Naive thymus-derived CD4-positive, alpha-beta T cell (primary cell): ENCODE measurements around the gene GUCY2D. TPM values are rescaled to one million over a fixed set of nuclear protein-coding genes. Genes with fewer than 3 reads are reported as not detected.

Source experiments
- ATAC-seq: fragments of 150-1000 bp; cut with Tn5 transposase; 2 replicates; pipeline ENCODE4 v1.10.0; 2021; ENCODE audit warnings: mild to moderate bottlenecking, moderate library complexity
- CTCF ChIA-PET: fragments of 350-600 bp; sonication (Branson Sonifier 250); formaldehyde crosslinking; loops from one replicate; lab custom pipeline; 2021; ENCODE audit warnings: antibody characterized with exemption; lab: Charles Lee
- POLR2A ChIA-PET: fragments of 350-600 bp; sonication (Branson Sonifier 250); formaldehyde crosslinking; loops from one replicate; lab custom pipeline; 2021; ENCODE audit warnings: antibody characterized with exemption, inconsistent platforms; lab: Charles Lee
- DNase-seq, 9 donors: peaks; one replicate each; pipeline versions ENCODE4 v3.0.0 to v3.0.0-alpha.2; 2020 to 2022; ENCODE audit warnings: mixed read lengths in 1 of 9
- H3K27ac ChIP-seq: one replicate; pipeline ENCODE4 v1.7.0; 2013; ENCODE audit warnings: mild to moderate bottlenecking, low read depth, low read length, moderate library complexity
- H3K27me3 ChIP-seq, 2 donors: one replicate each; pipeline ENCODE4 v1.7.0; 2013; ENCODE audit warnings: low read length in 2 of 2, mild to moderate bottlenecking in 2 of 2, moderate library complexity in 2 of 2; ENCODE audit not compliant: control insufficient read depth in 2 of 2, insufficient read depth in 2 of 2
- H3K36me3 ChIP-seq, 3 experiments: 1 replicate in 2 of 3; 2 replicates in 1 of 3; pipeline ENCODE4 v1.7.0; 2013; ENCODE audit warnings: low read length in 3 of 3, mild to moderate bottlenecking in 3 of 3, moderate library complexity in 1 of 3; ENCODE audit not compliant: insufficient read depth in 3 of 3, control insufficient read depth in 2 of 3
- H3K4me1 ChIP-seq, 2 donors: one replicate each; pipeline ENCODE4 v1.7.0; 2013; ENCODE audit warnings: low read length in 2 of 2, mild to moderate bottlenecking in 2 of 2, moderate library complexity in 1 of 2; ENCODE audit not compliant: control insufficient read depth in 2 of 2, insufficient read depth in 2 of 2
- H3K4me3 ChIP-seq: 2 replicates; pipeline ENCODE4 v1.7.0; 2013; ENCODE audit warnings: mild to moderate bottlenecking, low read length
- H3K9me3 ChIP-seq, 3 experiments: 1 replicate in 2 of 3; 2 replicates in 1 of 3; pipeline ENCODE4 v1.7.0; 2013; ENCODE audit warnings: low read length in 3 of 3; ENCODE audit not compliant: control insufficient read depth in 2 of 3
- H3K27ac Mint-ChIP-seq, 9 donors: one replicate each; pipeline ENCODE4 v1.8.0; 2020 to 2022; ENCODE audit warnings: mixed read lengths in 9 of 9, mild to moderate bottlenecking in 8 of 9, moderate library complexity in 5 of 9, inconsistent platforms in 2 of 9
- H3K27me3 Mint-ChIP-seq, 5 donors: one replicate each; pipeline ENCODE4 v1.8.0; 2021 to 2022; ENCODE audit warnings: mixed read lengths in 5 of 5, mild to moderate bottlenecking in 1 of 5
- H3K36me3 Mint-ChIP-seq, 5 donors: one replicate each; pipeline ENCODE4 v1.8.0; 2020 to 2022; ENCODE audit warnings: mixed read lengths in 5 of 5, mild to moderate bottlenecking in 3 of 5, inconsistent platforms in 1 of 5
- H3K4me1 Mint-ChIP-seq, 7 donors: one replicate each; pipeline ENCODE4 v1.8.0; 2020 to 2022; ENCODE audit warnings: mixed read lengths in 7 of 7, mild to moderate bottlenecking in 3 of 7, inconsistent platforms in 1 of 7
- H3K4me3 Mint-ChIP-seq, 10 donors: one replicate each; pipeline ENCODE4 v1.8.0; 2020 to 2022; ENCODE audit warnings: mild to moderate bottlenecking in 10 of 10, mixed read lengths in 10 of 10, moderate library complexity in 6 of 10, inconsistent platforms in 2 of 10
- H3K9me3 Mint-ChIP-seq, 11 donors: one replicate each; pipeline ENCODE4 v1.8.0; 2020 to 2022; ENCODE audit warnings: mixed read lengths in 11 of 11, mild to moderate bottlenecking in 4 of 11, inconsistent platforms in 1 of 11, moderate library complexity in 1 of 11
- intact Hi-C, 2 donors: fragments of 100-400 bp; cut with micrococcal nuclease; formaldehyde crosslinking; loops; one replicate each; pipeline ENCODE4 v1.15.1; 2023
- polyA plus RNA-seq, 2 donors: library from polyadenylated mRNA; unstranded; fragments of 300-500 nt; fragmentation: Illumina TruSeq; gene quantifications; one replicate each; pipeline ENCODE4 v1.2.3, GENCODE V29; 2021
- total RNA-seq, 6 experiments: library from RNA in 5 of 6; stranded (reverse) in 5 of 6; gene quantifications; 1 replicate in 5 of 6; 2 replicates in 1 of 6; pipeline ENCODE4 v1.2.3 and lab custom pipeline; 2021 to 2026

GUCY2D gene
- total and polyA plus RNA-seq, 7 experiments from 2014 or later, result 0.07 to 0.98 (median 0.26) TPM; not detected in 3

DNA sequence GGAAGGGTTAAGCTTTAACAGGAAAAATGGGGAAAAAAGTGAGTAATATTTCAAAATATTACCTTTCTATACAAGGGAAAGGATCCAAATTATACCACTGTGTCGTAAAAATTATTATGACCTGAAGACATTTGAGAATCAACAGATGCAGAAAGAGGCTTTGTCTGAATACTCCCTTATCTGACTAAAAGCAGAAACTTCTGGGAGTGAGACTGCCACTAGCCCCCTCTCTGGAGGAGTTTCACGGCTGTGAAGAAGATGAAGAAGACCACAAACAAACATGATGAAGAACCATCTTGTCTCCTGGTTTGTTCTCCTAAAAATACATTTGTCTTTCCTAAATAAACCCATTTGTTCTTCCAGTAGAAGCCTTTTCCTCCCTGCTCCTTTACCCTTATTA, 41.0 kb upstream of the GUCY2D start:
- POLR2A ChIA-PET, result interaction anchor here (1.0 kb wide), 1 partner anchor 17 kb away, joined by 4 read pairs; no protein-coding TSS in a partner anchor
- intact Hi-C loops, result no loop called here
- no peaks in the 10 kb centered on the region for H3K4me1 Mint-ChIP-seq

DNA sequence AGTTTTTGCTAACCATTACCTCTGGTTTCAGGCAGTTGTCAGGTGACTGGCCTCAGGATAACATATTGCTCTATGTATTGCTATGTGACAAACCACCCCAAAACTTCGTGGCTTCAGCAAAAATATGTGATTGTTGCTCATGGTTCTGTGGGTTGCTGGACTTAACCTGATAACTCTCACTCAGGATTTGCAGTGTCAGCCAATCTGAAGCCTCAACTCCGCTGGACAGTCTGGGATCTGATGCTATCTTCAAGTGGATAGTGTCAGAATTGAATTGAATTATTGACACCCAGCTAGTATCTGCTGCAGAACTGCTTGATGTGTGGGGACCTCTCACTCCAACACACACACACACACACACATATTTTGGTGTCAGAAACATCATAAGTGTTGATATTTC, 34.7 kb upstream of the GUCY2D start:
- CTCF ChIA-PET, result no interaction called here

More for the DNA sequence above, 41.0 kb upstream of the GUCY2D start:
- H3K4me1 ChIP-seq, result no peaks in the 10 kb centered on the region
- DNase-seq (no peak), ATAC-seq (no peak)
- no peak overlapping the region for H3K27ac Mint-ChIP-seq
- peaks cover 0 to 22% (median 0%) of the 10 kb centered on the region in 5 donors for H3K27me3 Mint-ChIP-seq
- H3K9me3 Mint-ChIP-seq, result no peaks in the 10 kb centered on the region
- no peak overlapping the region for H3K4me3 ChIP-seq
- no peaks in the 10 kb centered on the region for H3K36me3 ChIP-seq
- no peaks in the 10 kb centered on the region for H3K9me3 ChIP-seq
- no peak overlapping the region for H3K27ac ChIP-seq
- H3K4me3 Mint-ChIP-seq, result no peak overlapping the region
- H3K27me3 ChIP-seq, result no peaks in the 10 kb centered on the region
- CTCF ChIA-PET, result interaction anchor here (0.6 kb wide), 1 partner anchor 22 kb away, joined by 4 read pairs; no protein-coding TSS in a partner anchor
- no peaks in the 10 kb centered on the region for H3K36me3 Mint-ChIP-seq

GRCh38 chr17:7969433-7969832, 33.0 kb upstream of the GUCY2D start:
- peaks cover 0 to 1% (median 0%) of the 10 kb centered on the region in 7 donors for H3K4me1 Mint-ChIP-seq
- peaks cover 0 to 4% (median under 1%) of the 10 kb centered on the region in 3 experiments for H3K9me3 ChIP-seq
- ChIA-PET CTCF (no interaction called here), POLR2A (interaction anchor here (0.6 kb wide), 1 partner anchor 326 kb away, joined by 4 read pairs; no protein-coding TSS in a partner anchor)
- H3K4me3 ChIP-seq, result no peak overlapping the region
- no peaks in the 10 kb centered on the region for H3K4me1 ChIP-seq
- H3K9me3 Mint-ChIP-seq, result peaks cover 2 to 11% (median 4%) of the 10 kb centered on the region in 11 donors
- H3K27me3 Mint-ChIP-seq, result peaks cover 0 to 15% (median 0%) of the 10 kb centered on the region in 5 donors
- no peak overlapping the region for H3K4me3 Mint-ChIP-seq
- no peak overlapping the region for H3K27ac Mint-ChIP-seq
- peak; percentile 60 for ATAC-seq
- H3K27ac ChIP-seq, result no peak overlapping the region
- H3K36me3 ChIP-seq, result no peaks in the 10 kb centered on the region
- H3K27me3 ChIP-seq, result peaks cover 0 to under 1% of the 10 kb centered on the region in 2 donors
- intact Hi-C loops, result no loop called here
- peaks cover 2 to 4% (median 2%) of the 10 kb centered on the region in 5 donors for H3K36me3 Mint-ChIP-seq
- DNase-seq, result no peak

More for the DNA sequence above, 34.7 kb upstream of the GUCY2D start:
- no peaks in the 10 kb centered on the region for H3K9me3 ChIP-seq
- H3K4me1 ChIP-seq, result no peaks in the 10 kb centered on the region
- H3K4me1 Mint-ChIP-seq, result peaks cover 0 to 1% (median 0%) of the 10 kb centered on the region in 7 donors
- no peaks in the 10 kb centered on the region for H3K27me3 ChIP-seq
- H3K36me3 ChIP-seq, result no peaks in the 10 kb centered on the region
- no peak overlapping the region for H3K27ac Mint-ChIP-seq
- ATAC-seq, result no peak
- H3K27me3 Mint-ChIP-seq, result peaks cover 0 to 13% (median 0%) of the 10 kb centered on the region in 5 donors
- H3K4me3 ChIP-seq, result no peak overlapping the region
- intact Hi-C loops, result no loop called here
- POLR2A ChIA-PET, result no interaction called here
- no peaks in the 10 kb centered on the region for H3K9me3 Mint-ChIP-seq
- H3K27ac ChIP-seq, result no peak overlapping the region
- H3K4me3 Mint-ChIP-seq, result no peak overlapping the region
- DNase-seq, result no peak
- no peaks in the 10 kb centered on the region for H3K36me3 Mint-ChIP-seq

DNA sequence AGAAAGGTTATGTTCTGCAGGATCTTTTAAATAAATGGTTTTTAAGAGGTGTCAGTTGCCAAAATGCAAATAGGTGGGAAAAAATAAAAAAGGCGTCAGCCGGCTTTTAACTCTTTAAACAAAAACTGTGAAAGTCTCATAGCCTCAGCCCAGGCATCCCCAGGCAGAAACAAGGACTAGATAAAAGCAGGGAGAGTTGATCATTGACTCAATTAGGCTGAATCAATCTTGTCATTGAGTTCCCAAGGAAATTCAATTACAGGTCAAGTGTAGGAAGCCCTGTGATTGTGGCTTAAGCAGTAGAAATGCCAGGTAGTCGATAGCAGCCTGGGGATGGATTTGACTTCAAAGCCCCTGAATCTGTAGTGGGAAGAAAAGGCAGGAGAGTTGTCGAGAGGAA, 30.8 kb upstream of the GUCY2D start:
- CTCF ChIA-PET, result no interaction called here
- intact Hi-C loops, result no loop called here
- no peak for ATAC-seq

DNA sequence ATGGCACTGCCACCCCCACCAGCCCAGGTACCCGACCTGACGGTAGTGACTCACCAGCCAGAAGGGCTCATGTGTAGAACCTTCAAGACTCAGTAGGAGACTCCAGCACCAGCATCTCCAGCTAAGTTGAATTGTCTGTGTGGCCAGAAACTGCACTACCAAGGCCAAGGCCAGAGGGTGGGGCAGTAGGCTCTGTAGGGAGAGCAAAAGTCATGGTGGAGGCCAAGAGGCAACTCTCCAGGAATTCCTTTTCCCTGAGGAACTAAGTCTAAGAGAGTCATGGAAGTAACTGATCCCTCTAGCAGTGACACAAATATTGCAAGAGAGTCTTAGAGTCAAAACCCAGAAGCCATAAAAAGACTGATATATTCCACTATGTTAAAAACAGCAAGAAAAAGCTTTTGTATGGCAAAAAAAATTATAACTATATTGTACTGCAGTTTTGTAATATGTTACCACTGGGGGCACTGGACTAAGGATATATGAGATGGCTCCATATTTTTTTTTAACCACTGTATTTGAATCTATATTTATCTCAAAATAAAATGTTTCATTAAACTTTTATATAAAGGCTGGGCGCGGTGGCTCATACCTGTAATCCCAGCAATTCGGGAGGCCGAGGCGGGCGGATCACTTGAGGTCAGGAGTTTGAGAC, 30.2 kb upstream of the GUCY2D start:
- H3K4me1 ChIP-seq, result no peaks in the 10 kb centered on the region
- peaks cover 0 to 12% (median 5%) of the 10 kb centered on the region in 3 experiments for H3K9me3 ChIP-seq
- Mint-ChIP-seq H3K27me3 (peaks cover 0 to 21% (median 0%) of the 10 kb centered on the region in 5 donors), H3K4me1 (peaks cover 0 to 1% (median 0%) of the 10 kb centered on the region in 7 donors), H3K36me3 (peaks cover 5 to 11% (median 10%) of the 10 kb centered on the region in 5 donors), H3K4me3 (no peak overlapping the region), H3K9me3 (peaks cover 5 to 31% (median 18%) of the 10 kb centered on the region in 11 donors), H3K27ac (no peak overlapping the region)
- H3K36me3 ChIP-seq, result no peaks in the 10 kb centered on the region
- no peak overlapping the region for H3K4me3 ChIP-seq
- no peak overlapping the region for H3K27ac ChIP-seq
- intact Hi-C loops, result no loop called here
- ChIA-PET CTCF (interaction anchor here (1.2 kb wide), 1 partner anchor 18 kb away, joined by 5 read pairs; no protein-coding TSS in a partner anchor), POLR2A (no interaction called here)
- peak in 1 of 9 donors; percentile 13 for DNase-seq
- H3K27me3 ChIP-seq, result peaks cover 0 to 4% of the 10 kb centered on the region in 2 donors
- ATAC-seq, result no peak

More for the DNA sequence above, 30.8 kb upstream of the GUCY2D start:
- H3K36me3 ChIP-seq, result no peaks in the 10 kb centered on the region
- H3K4me3 ChIP-seq, result no peak overlapping the region
- Mint-ChIP-seq H3K4me1 (peaks cover 0 to 1% (median 0%) of the 10 kb centered on the region in 7 donors), H3K27ac (peak overlapping the region in 2 of 9 donors; percentile 43 to 65), H3K4me3 (no peak overlapping the region), H3K27me3 (peaks cover 0 to 19% (median 0%) of the 10 kb centered on the region in 5 donors), H3K36me3 (peaks cover 5 to 11% (median 10%) of the 10 kb centered on the region in 5 donors), H3K9me3 (peaks cover 5 to 25% (median 15%) of the 10 kb centered on the region in 11 donors)
- DNase-seq, result peak in 1 of 9 donors; percentile 2
- peaks cover 0 to 12% (median 5%) of the 10 kb centered on the region in 3 experiments for H3K9me3 ChIP-seq
- POLR2A ChIA-PET, result no interaction called here
- no peak overlapping the region for H3K27ac ChIP-seq
- H3K4me1 ChIP-seq, result no peaks in the 10 kb centered on the region
- peaks cover 0 to 4% of the 10 kb centered on the region in 2 donors for H3K27me3 ChIP-seq

GRCh38 chr17:7974638-7975131, 27.7 kb upstream of the GUCY2D start:
- ATAC-seq (no peak), DNase-seq (no peak)
- ChIA-PET CTCF (no interaction called here), POLR2A (no interaction called here)
- H3K36me3 ChIP-seq, result no peaks in the 10 kb centered on the region
- intact Hi-C loops, result loop anchor here in 1 of 2 donors (2.0 kb wide), 1 partner anchor 16 kb away; no protein-coding TSS in a partner anchor
- H3K9me3 ChIP-seq, result peaks cover 0 to 12% (median 5%) of the 10 kb centered on the region in 3 experiments
- peaks cover 5 to 11% (median 10%) of the 10 kb centered on the region in 5 donors for H3K36me3 Mint-ChIP-seq
- H3K27ac Mint-ChIP-seq, result no peak overlapping the region
- no peaks in the 10 kb centered on the region for H3K4me1 ChIP-seq
- H3K27me3 Mint-ChIP-seq, result peaks cover 0 to 23% (median 0%) of the 10 kb centered on the region in 5 donors
- H3K9me3 Mint-ChIP-seq, result peaks cover 5 to 32% (median 18%) of the 10 kb centered on the region in 11 donors
- H3K27ac ChIP-seq, result no peak overlapping the region
- H3K27me3 ChIP-seq, result peaks cover 0 to 4% of the 10 kb centered on the region in 2 donors
- H3K4me1 Mint-ChIP-seq, result no peaks in the 10 kb centered on the region
- peak overlapping the region in 1 of 10 donors; percentile 0 for H3K4me3 Mint-ChIP-seq
- H3K4me3 ChIP-seq, result no peak overlapping the region
